Measurements from ENCODE around the gene KRT33B.

KRT33B gene

GRCh38 chr17:41345992-41346391 is 23.6 kb downstream of the KRT33B start:
- no peak for DNase-seq

- no peak for DNase-seq
Observed at GRCh38 chr17:41343029-41343428, 26.6 kb downstream of the KRT33B start.

- DNase-seq, result no peak
Observed at GRCh38 chr17:41340934-41341861, 28.4 kb downstream of the KRT33B start.

- DNase-seq, result no peak
Observed at GRCh38 chr17:41340494-41340893, 29.1 kb downstream of the KRT33B start.

GRCh38 chr17:41339571-41340172 is 29.9 kb downstream of the KRT33B start:
- no peak for DNase-seq

- no peak for DNase-seq
Observed at GRCh38 chr17:41338961-41339485, 30.6 kb downstream of the KRT33B start.

- DNase-seq, result no peak
Observed at GRCh38 chr17:41335747-41336146, 33.9 kb downstream of the KRT33B start.

- DNase-seq, result no peak
Observed at GRCh38 chr17:41334385-41335305, 35.0 kb downstream of the KRT33B start.

GRCh38 chr17:41333836-41334235 is 35.8 kb downstream of the KRT33B start:
- DNase-seq, result no peak

GRCh38 chr17:41333098-41333497 is 36.5 kb downstream of the KRT33B start:
- no peak for DNase-seq

GRCh38 chr17:41332239-41332638 is 37.4 kb downstream of the KRT33B start:
- no peak for DNase-seq

GRCh38 chr17:41331606-41332005 is 38.0 kb downstream of the KRT33B start:
- no peak for DNase-seq

- peak; percentile 33 for DNase-seq
Observed at GRCh38 chr17:41329279-41329948, 40.2 kb downstream of the KRT33B start.

- no peak for DNase-seq
Observed at GRCh38 chr17:41328207-41328606, 41.4 kb downstream of the KRT33B start.

- DNase-seq, result no peak
Observed at GRCh38 chr17:41327411-41328120, 42.0 kb downstream of the KRT33B start.

GRCh38 chr17:41326173-41327145 is 43.2 kb downstream of the KRT33B start:
- DNase-seq, result no peak

GRCh38 chr17:41325611-41326010 is 44.0 kb downstream of the KRT33B start:
- no peak for DNase-seq

GRCh38 chr17:41325126-41325525 is 44.5 kb downstream of the KRT33B start:
- no peak for DNase-seq

GRCh38 chr17:41324180-41325075 is 45.2 kb downstream of the KRT33B start:
- no peak for DNase-seq

All from OCI-M1 (cell line).